ENCODE measurements around the gene STUB1. TPM values are rescaled to one million over a fixed set of nuclear protein-coding genes. Genes with fewer than 3 reads are reported as not detected.

The STUB1 gene
- total and polyA plus RNA-seq, 2 of the 8 experiments (the other 6 are each of a cell fraction or from before 2014, with no cell fraction given) = 89.9 to 103 TPM

- Histone ChIP-seq H3K56ac (replicated peaks; ENCODE audit: insufficient read length, low read depth, low read length) (no peak overlapping the region), H2AFZ (ENCODE audit: low read length) (no peak overlapping the region), H3K27ac (ENCODE audit: low read depth, low read length) (no peak overlapping the region), H3K23me2 (ENCODE audit: low read depth, low read length) (peaks cover 11% of the 10 kb centered on the region), H3K9ac (replicated peaks in 1 of 4; ENCODE audit: extremely low read depth in 1 of 4, low read depth in 3 of 4, low read length in 3 of 4) (no peak overlapping the region), H3K9me3 (ENCODE audit: insufficient read depth in 2 of 2, low read depth in 1 of 2, low read length in 1 of 2) (no peaks in the 10 kb centered on the region), H4K8ac (ENCODE audit: extremely low read depth, insufficient read depth, low read length) (peak overlapping the region; percentile 25; the same call in 1 of the 2 replicates), H3K4me1 (replicated peaks in 1 of 4; ENCODE audit: control insufficient read depth in 3 of 4, insufficient read depth in 4 of 4, low read length in 3 of 4) (peaks cover 0 to 8% (median 8%) of the 10 kb centered on the region in 4 experiments; a peak in 6 of 7 replicates), H4K20me1 (replicated peaks in 1 of 2; ENCODE audit: control insufficient read depth in 1 of 2, insufficient read depth in 2 of 2, low read length in 2 of 2) (peaks cover 0 to 7% of the 10 kb centered on the region in 2 experiments), H3K4ac (replicated peaks; ENCODE audit: insufficient read length, low read depth, low read length) (no peak overlapping the region), H3K23ac (ENCODE audit: insufficient read length) (no peak overlapping the region), H2BK20ac (ENCODE audit: low read length) (no peak overlapping the region), H3K4me2 (ENCODE audit: insufficient read depth in 1 of 2, low read depth in 2 of 2, low read length in 2 of 2) (no peak overlapping the region), H3K79me1 (ENCODE audit: low read depth, low read length) (no peaks in the 10 kb centered on the region; the same call in 1 of the 2 replicates), H2BK5ac (ENCODE audit: low read depth, low read length) (no peak overlapping the region), H4K5ac (ENCODE audit: insufficient read length, low read depth, low read length) (no peak overlapping the region), H3K4me3 (ENCODE audit: extremely low read depth in 1 of 4, insufficient read depth in 2 of 4, low read depth in 3 of 4, low read length in 4 of 4) (no peak overlapping the region), H3K14ac (ENCODE audit: insufficient read length) (no peak overlapping the region), H3K36me3 (ENCODE audit: control insufficient read depth in 2 of 4, insufficient read depth in 4 of 4, low read length in 3 of 4) (peaks cover 0 to 2% (median 0%) of the 10 kb centered on the region in 4 experiments; a peak in 1 of 8 replicates), H2BK120ac (replicated peaks; ENCODE audit: low read depth, low read length) (no peak overlapping the region), H2AK5ac (ENCODE audit: low read depth, low read length) (no peak overlapping the region), H3K18ac (ENCODE audit: extremely low read depth, low read length) (no peak overlapping the region), H3K27me3 (replicated peaks in 1 of 4; ENCODE audit: control insufficient read depth in 3 of 4, extremely low read depth in 1 of 4, insufficient read depth in 3 of 4, low read length in 3 of 4) (peaks cover 0 to 5% (median 1%) of the 10 kb centered on the region in 4 experiments; a peak in 2 of 7 replicates), H3K79me2 (ENCODE audit: control insufficient read depth in 1 of 2, insufficient read depth in 2 of 2, low read length in 2 of 2) (peaks cover 0 to 2% of the 10 kb centered on the region in 2 experiments; a peak in 1 of 4 replicates), H2BK15ac (ENCODE audit: low read length) (no peak overlapping the region), H4K91ac (replicated peaks; ENCODE audit: insufficient read length, low read length) (no peak overlapping the region), H2BK12ac (ENCODE audit: low read depth, low read length) (no peak overlapping the region)
- no peak for DNase-seq (ENCODE audit: low read depth in 1 of 2, low spot score in 2 of 2)
- CTCF ChIA-PET (ENCODE audit: partially characterized antibody) = interaction anchor here (2.0 to 7.9 kb wide), 6 partner anchors 8 to 69 kb away, joined by 6 to 104 read pairs (median 12); partner anchors contain the start of genes RHOT2 and WFIKKN1
- POLR2A ChIA-PET (ENCODE audit: partially characterized antibody) = interaction anchor here (1.0 to 2.0 kb wide), 5 partner anchors 8 to 29 kb away, joined by 3 to 7 read pairs (median 3); partner anchors contain the start of gene RHBDL1
- 84% methylated on average over 12 of the region's 22 CpGs; no CpG with 5 or more reads in 1 of the 2 experiments for WGBS, 2 experiments (ENCODE audit: extremely low coverage in 1 of 2, insufficient coverage in 1 of 2, insufficient read length in 1 of 2, insufficient replicate concordance in 2 of 2, low coverage in 1 of 2, low lambda C conversion rate in 2 of 2, missing lambda C conversion rate in 1 of 2)
- no peak for FAIRE-seq
- TF ChIP-seq KDM4A (IDR thresholded peaks at IDR 0.05; ENCODE audit: low read depth, low read length, severe bottlenecking) (no peak), RNF2 (IDR thresholded peaks at IDR 0.05; ENCODE audit: borderline replicate concordance, low read depth, low read length, missing control alignments, poor library complexity, severe bottlenecking) (no peak), EP300 (IDR thresholded peaks at IDR 0.05; ENCODE audit: borderline replicate concordance in 1 of 2, low read depth in 2 of 2, low read length in 2 of 2) (no peak), ATF3 (IDR thresholded peaks at IDR 0.05; ENCODE audit: insufficient read depth, low read depth, low read length) (no peak), RXRA (IDR thresholded peaks at IDR 0.05; ENCODE audit: insufficient read depth, low read depth, low read length) (no peak), CREB1 (IDR thresholded peaks at IDR 0.05) (no peak), SIN3A (conservative IDR thresholded peaks at IDR 0.05 in 1 of 2, IDR thresholded peaks at IDR 0.05 in 1 of 2; ENCODE audit: low read depth in 1 of 2, low read length in 2 of 2) (no peak), CBX8 (IDR thresholded peaks at IDR 0.05; ENCODE audit: borderline replicate concordance, low read depth, low read length) (no peak), JUN (IDR thresholded peaks at IDR 0.05; ENCODE audit: low read depth, low read length) (no peak), HDAC2 (IDR thresholded peaks at IDR 0.05; ENCODE audit: borderline replicate concordance in 1 of 2, low read depth in 2 of 2, low read length in 2 of 2) (no peak), SIRT6 (IDR thresholded peaks at IDR 0.05; ENCODE audit: low read length) (no peak)
These were observed 33.5 kb upstream of the STUB1 start for GRCh38 chr16:646679-647172.
